Mesenteric fat pad (tissue), 1 donor: ENCODE measurements around the gene BICRAL. TPM values are rescaled to one million over a fixed set of nuclear protein-coding genes. Genes with fewer than 3 reads are reported as not detected.
"Not testable (repeated sequence)": the region's sequence is repeated elsewhere in the genome, so short reads cannot be mapped to it uniquely, and the experiment has no call there.

Experiments used
- DNase-seq: peaks from one replicate; pipeline ENCODE4 v3.0.0-alpha.2; 2020; ENCODE audit warnings: low spot score
- total RNA-seq: library from RNA; stranded (reverse); fragmentation: NEBNext Ultra II Directional; extraction: Animal tissue kit (Norgen Biotek cat#: 25700); gene quantifications from one replicate; pipeline ENCODE4 v1.2.1, GENCODE V29; 2021
- donor health status: DM: yes; HTN: yes; CAD: no.

Gene BICRAL
- total RNA-seq, 1 donor from 2014 or later, result 12.5 TPM

DNA sequence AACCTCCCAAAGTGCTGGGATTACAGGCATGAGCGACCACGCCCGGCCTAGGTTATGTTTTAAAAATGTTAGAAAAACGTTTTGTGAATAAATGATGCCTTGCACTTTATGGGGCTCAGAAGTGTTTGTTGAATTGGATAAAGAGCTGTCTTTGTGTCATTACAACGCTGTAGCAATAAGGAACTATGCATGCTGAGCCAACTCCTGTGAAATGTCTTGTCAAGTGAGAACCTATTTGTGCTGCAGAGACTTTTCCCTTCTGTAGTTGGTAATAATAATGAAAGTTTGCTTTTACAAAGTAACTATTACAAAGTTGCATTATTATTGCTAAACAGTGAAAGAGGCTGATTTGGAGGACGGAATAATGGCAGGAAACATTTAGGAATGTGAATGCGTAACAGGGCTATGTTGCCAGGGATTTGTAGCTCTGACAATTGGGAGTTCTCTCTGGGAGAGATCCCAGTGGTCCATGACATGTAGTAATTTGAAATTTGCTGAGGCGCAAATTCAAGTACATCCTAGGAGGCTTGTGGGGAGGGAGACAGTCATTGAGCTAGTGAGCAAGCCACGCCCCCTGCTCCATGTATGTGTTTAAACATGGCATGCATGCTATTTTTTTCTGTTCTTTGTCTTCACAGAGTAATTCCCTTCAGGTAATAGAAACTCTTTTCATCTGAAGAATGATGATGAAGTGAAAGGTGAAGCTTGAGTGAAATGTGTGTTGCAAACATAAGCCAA is 16.8 kb upstream of the BICRAL start:
- no peak for DNase-seq

DNA sequence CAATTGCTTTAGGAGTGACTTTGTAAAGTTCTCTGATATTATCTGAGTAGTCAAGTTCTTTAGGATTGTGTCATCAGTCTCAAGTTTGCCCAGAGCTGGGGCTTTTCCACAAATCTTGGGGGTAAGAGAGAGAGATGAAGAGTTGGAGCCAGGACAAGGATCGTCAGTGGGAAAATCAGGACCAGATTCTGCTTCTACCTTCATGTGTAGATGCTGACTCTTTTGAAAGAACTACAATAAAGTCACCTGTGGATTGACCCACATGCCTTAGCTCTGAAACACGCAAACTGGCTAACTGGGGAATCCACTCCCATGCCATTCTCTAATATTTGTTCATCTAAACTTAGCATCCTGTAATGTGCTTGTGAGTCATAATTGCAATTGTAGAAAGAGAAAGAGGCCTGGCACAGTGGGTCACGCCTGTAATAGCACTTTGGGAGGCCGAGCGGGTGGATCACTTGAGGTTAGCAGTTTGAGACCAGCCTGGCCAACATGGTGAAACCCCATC is 15.6 kb upstream of the BICRAL start:
- DNase-seq, result no peak

DNA sequence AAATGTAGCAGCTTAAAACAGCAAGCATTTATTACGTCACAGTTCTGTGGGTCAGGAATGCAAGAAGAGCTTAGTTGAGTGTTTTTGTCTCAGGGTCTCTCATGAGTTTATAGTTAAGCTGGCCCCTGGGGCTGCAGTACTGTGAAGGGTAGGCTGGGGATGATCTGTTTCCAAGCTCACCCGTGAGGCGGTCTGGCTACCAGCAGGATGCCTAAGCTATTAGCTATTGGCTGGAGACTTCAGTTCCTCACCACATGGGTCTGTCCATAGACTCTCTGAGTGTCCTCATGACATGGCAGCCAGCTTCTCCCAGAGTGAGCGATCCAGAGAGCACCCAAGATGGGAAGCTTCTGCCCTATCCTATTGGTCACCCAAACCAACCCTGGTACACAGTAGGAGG is 12.8 kb upstream of the BICRAL start:
- DNase-seq, result no peak

DNA sequence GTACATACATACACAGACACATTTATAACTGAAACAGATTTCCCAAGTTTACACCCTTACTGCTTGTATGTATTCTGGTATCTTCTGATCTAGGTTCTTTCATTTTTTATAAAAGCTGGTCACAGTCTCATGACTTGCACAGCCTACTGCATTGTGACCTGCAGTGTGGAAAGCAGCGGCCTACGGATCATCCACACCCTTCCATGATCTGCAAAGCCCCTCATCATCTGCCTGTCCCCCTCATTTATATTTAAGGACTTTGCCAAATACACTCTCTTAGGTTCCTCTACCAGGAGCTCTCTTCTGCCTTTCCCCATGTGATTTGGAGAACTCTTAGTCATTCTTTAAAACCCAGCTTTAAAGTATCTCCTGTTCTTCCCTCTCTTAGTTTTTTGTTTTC is 12.0 kb upstream of the BICRAL start:
- no peak for DNase-seq

DNA sequence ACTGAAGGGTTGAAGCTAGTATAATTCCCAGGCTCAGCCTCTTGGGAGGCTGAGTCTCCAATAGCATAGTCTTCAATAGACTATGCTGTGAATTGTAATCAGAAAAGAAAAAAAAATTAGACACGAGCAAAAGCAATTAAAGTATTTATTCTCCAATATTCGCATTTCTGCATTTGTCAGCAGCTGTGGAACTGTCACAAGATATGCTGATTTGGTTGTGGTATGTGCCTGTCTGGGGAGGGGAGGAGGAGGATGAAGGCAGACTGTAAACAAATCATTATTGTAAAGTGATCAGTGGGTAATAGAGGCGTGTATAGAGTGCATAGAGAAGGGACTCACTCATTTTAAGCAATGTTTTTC is 10.1 kb upstream of the BICRAL start:
- no peak for DNase-seq

DNA sequence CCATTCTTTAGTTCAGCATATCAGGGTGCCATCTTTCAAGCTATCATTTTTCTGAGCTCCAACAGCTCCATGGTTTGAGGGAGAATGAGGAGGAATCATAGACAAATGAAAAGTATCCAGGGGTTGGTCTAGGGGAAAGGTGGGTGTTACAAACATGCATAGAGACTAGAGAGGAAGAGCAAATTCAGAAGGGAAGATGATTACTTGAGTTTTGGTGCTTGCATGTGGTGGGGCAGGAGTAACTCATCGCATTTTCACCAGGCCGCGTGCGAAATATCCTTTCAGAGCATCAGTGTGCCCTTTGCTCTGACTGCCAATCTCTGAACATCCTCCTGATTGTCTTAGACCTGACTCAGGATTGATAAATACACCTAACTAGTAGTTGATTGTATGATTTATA is 7.7 kb upstream of the BICRAL start:
- no peak for DNase-seq

DNA sequence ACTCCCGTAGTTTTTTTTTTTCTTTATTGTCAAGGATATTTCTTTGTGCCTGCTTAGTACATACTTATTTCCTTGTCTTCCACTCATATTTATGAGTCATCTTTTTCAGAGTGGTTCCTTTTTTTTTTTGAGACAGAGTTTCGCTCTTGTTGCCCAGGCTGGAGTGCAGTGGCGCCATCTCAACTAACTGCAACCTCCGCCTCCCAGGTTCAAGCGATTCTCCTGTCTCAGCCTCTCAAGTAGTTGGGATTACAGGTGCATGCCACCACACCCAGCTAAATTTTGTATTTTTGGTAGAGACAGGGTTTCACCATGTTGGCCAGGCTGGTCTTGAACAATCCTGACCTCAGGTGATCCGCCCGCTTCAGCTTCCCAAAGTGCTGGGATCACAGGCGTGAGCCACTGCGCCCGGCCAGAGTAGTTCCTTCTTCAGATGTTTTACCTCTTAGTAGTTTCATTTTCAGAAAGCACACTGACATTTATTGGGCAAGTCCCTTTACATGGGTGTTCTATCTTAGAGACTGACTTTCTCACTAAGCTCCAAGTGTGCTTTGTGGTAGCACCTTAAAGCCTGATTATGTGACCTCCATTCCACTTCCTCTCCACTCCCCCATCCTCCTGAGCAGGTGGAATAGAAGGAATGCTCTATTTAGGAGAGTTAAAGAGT is 6.9 kb upstream of the BICRAL start:
- not testable (repeated sequence) for DNase-seq

DNA sequence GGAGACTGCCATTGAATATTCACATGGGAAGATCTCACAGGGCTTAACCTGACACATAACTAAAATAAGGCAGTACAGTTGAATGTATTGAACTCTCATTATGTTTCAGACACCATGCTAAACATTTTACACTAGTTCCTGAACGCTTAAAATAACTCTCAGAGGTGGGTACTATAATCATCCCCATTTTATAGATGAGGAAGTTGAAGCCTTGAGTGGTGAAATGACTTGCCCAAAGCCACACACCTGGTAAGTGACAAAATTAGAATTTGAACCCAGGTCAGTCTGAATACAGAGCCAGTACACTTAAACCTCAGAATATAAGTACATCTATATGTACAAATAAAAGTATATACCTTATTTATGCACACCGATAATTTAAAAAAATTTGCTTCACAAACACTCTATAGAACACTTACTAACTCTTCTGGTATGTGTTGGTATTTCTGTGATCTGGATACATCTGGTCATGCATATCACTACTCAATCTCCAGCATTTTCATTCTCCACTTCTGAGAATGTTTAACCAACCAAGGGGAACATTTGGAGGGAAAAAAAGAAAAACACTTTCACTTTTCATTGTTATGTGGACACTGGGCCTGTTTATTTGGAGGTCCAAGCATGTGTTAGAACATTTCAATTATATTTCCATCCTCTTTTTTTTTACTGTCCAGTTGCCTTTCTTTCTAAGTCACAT is 4.6 kb upstream of the BICRAL start:
- DNase-seq, result no peak

DNA sequence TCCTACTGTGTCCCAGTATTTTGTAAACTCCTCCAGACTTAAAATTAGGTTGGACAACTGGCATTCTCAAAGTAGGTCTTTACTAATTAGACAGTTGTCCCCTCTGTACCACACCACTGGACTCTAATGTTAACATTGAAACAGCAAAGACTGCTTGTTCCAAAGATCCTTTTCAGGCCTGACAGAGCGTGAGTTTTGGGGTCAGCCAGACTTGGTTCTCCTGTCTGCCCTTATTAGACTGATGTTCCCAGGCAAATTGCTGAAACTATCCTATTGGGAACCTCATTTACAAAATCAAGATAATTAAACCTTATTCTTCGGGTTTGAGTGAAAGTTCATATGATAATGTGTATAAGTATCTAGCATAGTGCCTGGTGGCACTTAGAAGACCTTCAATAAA is 3.7 kb upstream of the BICRAL start:
- DNase-seq, result no peak

DNA sequence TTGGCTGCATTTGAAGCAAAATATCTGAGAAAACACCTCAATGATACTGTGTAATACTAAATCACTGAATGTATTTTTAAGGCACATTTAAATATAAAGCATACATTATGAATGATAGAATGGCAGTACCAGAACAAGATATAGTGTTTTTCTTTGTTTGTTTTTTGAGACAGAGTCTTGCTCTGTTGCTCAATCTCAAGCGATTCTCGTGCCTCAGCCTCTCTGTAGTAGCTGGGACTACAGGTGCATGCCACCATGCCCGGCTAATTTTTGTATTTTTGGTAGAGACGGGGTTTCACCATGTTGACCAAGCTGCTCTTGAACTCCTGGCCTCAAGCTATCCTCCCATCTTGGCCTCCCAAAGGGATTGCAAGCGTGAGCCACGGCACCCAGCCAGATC is 2.3 kb upstream of the BICRAL start:
- no peak for DNase-seq

DNA sequence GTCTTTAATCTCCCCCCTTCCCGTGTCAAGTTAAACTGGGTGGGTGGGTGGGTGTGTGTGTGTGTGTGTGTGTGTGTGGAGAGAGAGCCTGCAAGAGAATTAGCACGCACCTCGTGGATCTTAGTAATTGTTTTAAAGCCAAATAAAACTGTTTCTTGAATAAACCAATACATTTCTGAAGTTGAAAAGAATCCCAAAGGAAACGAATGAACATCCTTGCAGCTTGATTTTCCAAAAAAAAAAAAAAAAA is 381 bp upstream of the BICRAL start:
- no peak for DNase-seq

DNA sequence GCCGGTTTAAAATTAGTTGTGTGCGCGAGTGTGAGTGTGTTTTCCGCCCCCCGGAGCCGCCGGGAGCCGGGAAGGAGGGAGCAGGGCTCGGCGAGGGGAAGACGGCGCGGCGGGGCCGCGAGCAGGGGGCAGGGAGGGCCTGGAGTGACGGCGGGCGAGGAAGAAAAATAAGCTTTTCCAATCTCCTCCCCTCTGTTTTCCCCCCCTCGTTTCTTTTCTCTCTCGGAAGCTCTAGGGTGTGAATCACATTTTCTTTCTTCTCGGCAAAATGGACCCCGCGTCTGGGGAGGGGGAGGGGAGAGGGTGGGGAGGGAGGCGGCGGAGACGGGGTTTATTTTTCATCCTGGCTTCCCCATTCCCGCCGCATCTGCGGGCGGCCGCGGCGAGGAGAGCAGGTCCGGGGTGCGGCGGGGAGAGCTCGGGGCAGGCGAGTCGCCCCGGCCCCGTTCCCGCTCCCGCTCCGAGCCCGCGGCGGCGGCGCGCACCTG is 881 bp downstream of the BICRAL start:
- DNase-seq, result peak; percentile 93

DNA sequence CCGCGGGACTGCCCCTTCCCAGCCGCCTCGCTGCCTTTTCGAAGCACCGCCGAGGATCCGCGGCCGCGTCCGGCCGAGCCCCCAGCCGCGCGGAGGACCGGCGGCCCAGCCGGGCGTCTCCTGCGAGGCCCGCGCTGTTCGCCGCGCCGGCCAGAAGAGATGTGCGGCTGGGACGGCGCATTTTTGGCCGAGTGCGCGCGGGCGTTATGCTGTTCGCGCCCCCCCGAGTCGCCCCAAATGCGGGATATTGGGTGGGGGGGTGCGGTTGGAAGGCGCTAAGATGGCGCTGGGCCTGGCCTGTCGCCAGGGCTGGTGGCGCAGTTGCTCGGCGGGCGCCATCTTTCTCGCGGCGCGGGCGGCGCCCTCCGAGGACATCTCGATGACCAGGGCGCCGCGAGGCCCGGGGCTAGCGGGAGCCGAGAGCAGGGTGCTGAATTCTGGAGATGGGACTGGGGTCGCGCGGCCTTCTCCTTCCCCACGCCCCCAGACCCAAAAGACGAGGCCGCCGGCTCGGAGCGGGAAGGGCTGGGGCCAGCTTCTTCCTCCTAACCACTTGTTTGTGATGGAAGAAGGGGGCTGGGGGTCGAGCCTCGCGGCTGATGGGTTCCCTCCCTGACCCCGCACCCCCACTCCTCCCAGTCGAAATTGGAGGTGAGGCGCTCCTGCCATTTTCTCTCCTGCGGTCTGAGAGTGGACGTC is 1.5 kb downstream of the BICRAL start:
- DNase-seq, result peak; percentile 93

DNA sequence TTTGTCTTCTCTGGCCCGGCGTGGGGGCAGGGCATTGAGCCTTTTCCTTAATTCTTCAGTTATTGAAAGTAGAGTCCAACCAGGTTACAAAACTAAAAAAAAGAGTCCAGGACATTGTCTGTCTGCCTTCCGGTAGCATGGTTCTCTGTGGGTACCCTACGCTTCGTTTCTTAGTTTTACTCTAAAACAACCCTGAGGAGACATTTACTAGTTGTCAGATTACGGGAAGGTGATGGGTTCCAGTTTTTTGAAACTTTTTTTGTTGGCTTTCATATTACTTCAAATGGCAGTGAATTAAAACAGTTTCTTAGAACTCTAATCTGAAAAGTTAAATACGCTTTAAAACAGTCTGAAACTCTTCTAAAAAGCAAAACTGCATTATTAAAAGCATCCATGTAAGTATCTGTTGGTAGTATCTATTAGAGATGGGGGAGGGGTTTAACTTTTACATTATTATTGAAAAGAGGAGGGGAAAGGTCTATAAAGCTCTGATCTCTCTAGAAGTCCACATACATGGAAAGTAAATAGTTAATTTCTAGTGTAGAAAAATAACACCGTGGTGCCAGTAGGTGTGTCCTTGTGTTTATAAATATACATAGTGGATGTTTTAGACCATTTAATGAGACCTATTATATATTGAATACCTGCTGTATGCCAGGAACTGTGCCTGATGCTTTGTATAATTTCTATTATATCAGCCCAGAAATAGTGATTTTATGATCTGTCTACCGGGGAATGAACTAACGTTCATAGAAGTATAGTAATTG is 2.2 kb downstream of the BICRAL start:
- no peak for DNase-seq

DNA sequence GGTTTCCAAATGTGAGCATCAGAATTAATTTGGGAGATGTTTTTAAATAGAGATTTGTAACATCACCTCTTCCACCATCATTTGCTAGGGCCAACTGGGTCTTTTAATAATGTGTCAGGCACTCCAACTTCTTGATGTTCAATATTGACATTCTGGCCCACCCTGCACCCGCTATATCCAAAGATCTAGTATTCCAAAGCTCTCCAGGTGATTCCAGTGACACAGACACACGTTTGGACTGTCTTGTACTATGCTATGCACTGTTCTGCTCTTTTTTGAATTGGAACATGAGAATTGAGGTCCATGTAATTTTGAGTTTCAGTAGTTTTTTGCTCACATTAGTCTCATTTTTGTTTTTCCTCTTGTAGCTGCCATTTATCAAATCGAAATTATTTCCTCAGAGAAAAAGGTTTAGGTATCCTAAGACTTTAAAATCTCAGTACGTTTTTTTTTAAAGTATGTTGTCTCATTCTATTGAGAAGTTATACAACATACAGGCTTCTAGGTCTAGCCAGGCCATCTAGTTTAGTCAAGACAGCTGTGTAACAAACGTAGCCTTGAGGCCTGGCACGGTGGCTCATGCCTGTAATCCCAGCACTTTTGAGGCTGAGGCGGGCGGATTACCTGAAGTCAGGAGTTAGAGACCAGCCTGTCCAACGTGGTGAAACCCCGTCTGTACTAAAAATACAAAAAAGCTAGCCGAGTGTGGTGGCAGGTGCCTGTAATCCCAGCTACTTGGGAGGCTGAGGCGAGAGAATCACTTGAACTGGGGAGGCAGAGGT is 3.1 kb downstream of the BICRAL start:
- DNase-seq, result no peak

DNA sequence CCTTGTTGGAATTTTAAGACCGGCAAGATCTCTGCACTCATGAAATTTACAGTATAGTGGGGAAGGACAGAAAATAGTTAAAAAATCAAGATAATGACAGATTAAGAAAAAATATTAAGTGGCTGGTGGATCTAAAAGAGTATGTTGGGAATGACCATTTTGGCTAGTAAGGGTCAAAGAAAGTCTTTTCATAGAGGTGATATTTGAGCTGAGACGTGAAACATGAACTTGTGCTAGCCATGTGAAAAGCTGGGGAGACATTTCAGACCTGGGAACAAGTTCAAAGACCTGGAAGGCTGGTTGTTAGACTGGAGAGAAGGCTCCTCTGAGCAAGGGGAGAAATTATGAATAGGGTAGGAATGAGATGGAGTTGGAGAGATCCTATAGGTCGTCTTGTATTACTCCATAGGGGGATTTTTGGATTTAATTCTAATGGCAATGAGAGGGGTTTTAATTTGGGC is 4.7 kb downstream of the BICRAL start:
- no peak for DNase-seq

DNA sequence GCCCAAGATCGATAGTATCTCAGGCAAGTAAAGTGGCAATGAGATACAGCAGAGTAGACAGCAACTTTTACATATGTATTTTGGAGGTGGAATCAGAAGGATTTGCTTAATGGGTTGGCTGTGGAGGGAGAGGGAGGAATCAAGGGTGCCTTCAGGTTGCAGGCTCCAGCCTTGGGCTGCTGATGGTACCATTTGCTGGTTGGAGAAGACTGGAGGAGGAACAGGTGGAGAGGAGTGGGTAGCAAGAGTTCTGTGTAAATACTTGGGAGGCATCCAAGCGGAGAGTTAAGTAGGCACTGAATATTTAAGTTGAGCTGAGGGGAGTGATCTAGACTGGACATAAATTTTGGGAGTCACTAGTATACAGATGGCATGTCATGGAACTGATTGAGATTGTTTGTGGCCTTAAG is 5.2 kb downstream of the BICRAL start:
- DNase-seq, result no peak

DNA sequence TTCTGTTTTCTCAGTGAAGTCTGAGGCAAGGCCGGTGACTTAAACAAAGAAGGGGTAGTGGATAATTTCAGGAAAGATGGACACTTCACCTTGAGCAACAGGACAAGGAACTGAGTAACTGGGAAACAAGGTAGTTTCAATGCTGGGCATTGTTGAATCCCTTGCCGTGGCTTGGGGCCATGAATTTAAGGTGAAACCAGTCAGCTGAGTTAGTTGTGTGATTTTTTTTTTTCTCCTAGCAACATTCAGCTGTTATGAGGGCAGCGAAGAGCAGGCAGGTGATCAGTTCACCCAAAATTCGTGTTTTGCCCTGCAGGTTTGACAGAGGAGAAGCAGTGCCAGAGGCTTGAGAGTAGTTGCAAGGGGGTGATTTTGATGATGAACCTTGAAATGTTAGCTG is 6.8 kb downstream of the BICRAL start:
- no peak for DNase-seq

DNA sequence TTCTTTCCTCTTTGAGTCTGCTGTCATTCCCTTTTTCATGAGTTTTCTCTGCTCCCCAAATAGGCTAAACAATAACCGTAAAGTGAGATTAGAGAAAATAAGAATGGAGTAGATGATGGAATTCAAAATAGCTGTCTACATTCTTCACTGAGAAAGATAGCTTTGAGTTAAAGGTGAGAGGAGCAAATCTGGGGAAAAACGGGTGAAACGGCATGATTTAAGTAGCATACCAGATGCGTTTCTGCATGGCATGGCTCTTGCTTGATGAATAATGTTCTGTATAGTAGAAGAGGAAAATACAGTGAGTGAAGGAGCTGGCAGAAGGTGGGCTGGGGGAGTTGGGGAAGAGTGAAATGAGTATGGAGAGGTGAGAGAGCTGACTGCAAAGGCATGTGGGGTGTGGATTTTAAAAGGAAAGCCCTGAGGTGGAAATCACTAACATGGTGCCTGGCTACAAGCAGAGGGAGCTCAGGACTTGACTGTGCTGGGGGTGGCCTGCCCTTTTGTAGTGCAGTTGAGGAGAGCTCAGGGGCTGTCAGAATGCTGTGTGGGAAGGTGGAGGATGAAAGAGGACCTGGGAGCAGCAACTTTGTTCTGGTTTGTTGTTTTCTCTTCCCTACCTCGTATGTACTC is 8.8 kb downstream of the BICRAL start:
- no peak for DNase-seq
